ENCODE measurements around the gene SLC30A1. TPM values are rescaled to one million over a fixed set of nuclear protein-coding genes. Genes with fewer than 3 reads are reported as not detected.

The SLC30A1 gene
- total and polyA plus RNA-seq, 2 donors from 2014 or later: 8.2 to 37.7 TPM

DNA sequence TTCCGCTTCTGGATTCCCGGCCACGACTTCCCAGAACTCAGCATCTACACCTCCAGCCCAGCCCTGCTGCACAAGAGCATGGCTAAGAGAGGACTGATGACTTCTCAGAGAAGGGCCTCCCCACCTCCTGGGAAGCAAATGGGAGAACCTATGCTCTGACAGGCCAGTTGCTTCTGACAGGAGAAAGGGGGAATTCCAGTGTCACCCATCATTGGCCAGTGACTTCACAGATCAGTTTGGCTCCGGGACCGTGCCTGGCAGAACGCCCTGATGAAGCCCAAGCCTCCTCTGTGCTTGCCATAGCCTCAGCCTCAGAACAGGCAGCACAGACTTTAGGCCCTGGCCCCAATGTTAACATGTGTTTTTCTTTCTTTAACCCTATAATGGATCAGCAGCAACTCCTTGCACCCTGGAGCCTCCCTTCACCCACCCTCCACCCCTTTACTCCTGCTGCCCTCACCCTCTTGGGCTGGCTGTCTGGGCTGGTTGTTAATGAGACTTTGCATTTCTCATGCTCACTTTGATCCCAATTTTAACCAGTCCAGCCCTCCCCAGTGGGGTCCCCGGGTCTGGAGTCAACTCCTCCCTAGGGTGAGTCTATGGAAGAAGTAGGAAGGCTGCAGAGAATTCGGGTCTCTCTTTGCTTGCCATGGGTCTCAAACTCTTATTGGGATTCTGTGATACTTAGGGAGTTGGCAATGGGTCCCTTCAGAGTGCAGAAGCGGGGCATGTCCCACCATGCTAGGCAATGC, 42.7 kb upstream of the SLC30A1 start:
- no peak overlapping the region for H3K4me3 ChIP-seq (ENCODE audit: low read length in 3 of 3)
- FAIRE-seq: no peak

GRCh38 chr1:211620097-211620496, 41.1 kb upstream of the SLC30A1 start:
- Histone ChIP-seq H3K27ac (ENCODE audit: low read depth in 2 of 2, low read length in 2 of 2) (no peak overlapping the region), H3K9me3 (ENCODE audit: control insufficient read depth in 2 of 3, insufficient read depth in 1 of 3, low read length in 3 of 3) (no peaks in the 10 kb centered on the region), H3K27me3 (ENCODE audit: control insufficient read depth, insufficient read depth, low read length) (no peaks in the 10 kb centered on the region), H3K4me1 (ENCODE audit: control insufficient read depth in 2 of 3, insufficient read depth in 2 of 3, low read depth in 1 of 3, low read length in 3 of 3) (peaks cover 0 to 3% (median 0%) of the 10 kb centered on the region in 3 donors), H3K36me3 (ENCODE audit: control insufficient read depth in 2 of 3, insufficient read depth in 3 of 3, low read length in 3 of 3) (no peaks in the 10 kb centered on the region), H3K4me3 (ENCODE audit: low read length in 3 of 3) (no peak overlapping the region), H3K9ac (ENCODE audit: low read length in 3 of 3) (no peak overlapping the region)
- no peak for DNase-seq
- FAIRE-seq: no peak
- TF ChIP-seq CTCF (IDR thresholded peaks at IDR 0.05; ENCODE audit: borderline replicate concordance, extremely low read depth, insufficient read depth): no peak
- intact Hi-C loops (cut with DNase I): no loop called here

More for the DNA sequence above, 42.7 kb upstream of the SLC30A1 start:
- Histone ChIP-seq H3K9ac (ENCODE audit: low read length in 3 of 3) (no peak overlapping the region), H3K36me3 (ENCODE audit: control insufficient read depth in 2 of 3, insufficient read depth in 3 of 3, low read length in 3 of 3) (no peaks in the 10 kb centered on the region), H3K9me3 (ENCODE audit: control insufficient read depth in 2 of 3, insufficient read depth in 1 of 3, low read length in 3 of 3) (no peaks in the 10 kb centered on the region), H3K27me3 (ENCODE audit: control insufficient read depth, insufficient read depth, low read length) (no peaks in the 10 kb centered on the region), H3K27ac (ENCODE audit: low read depth in 2 of 2, low read length in 2 of 2) (no peak overlapping the region), H3K4me1 (ENCODE audit: control insufficient read depth in 2 of 3, insufficient read depth in 2 of 3, low read depth in 1 of 3, low read length in 3 of 3) (peaks cover 0 to 3% (median 0%) of the 10 kb centered on the region in 3 donors)
- DNase-seq: no peak
- TF ChIP-seq CTCF (IDR thresholded peaks at IDR 0.05; ENCODE audit: borderline replicate concordance, extremely low read depth, insufficient read depth): no peak
- intact Hi-C loops (cut with DNase I): no loop called here

GRCh38 chr1:211619033-211619996, 40.4 kb upstream of the SLC30A1 start:
- Histone ChIP-seq H3K27ac (ENCODE audit: low read depth in 2 of 2, low read length in 2 of 2) (no peak overlapping the region), H3K4me1 (ENCODE audit: control insufficient read depth in 2 of 3, insufficient read depth in 2 of 3, low read depth in 1 of 3, low read length in 3 of 3) (peaks cover 0 to 3% (median 0%) of the 10 kb centered on the region in 3 donors), H3K27me3 (ENCODE audit: control insufficient read depth, insufficient read depth, low read length) (no peaks in the 10 kb centered on the region), H3K36me3 (ENCODE audit: control insufficient read depth in 2 of 3, insufficient read depth in 3 of 3, low read length in 3 of 3) (no peaks in the 10 kb centered on the region), H3K9ac (ENCODE audit: low read length in 3 of 3) (no peak overlapping the region), H3K4me3 (ENCODE audit: low read length in 3 of 3) (no peak overlapping the region), H3K9me3 (ENCODE audit: control insufficient read depth in 2 of 3, insufficient read depth in 1 of 3, low read length in 3 of 3) (no peaks in the 10 kb centered on the region)
- DNase-seq (no peak), FAIRE-seq (no peak)
- intact Hi-C loops (cut with DNase I): no loop called here
- no peak for TF ChIP-seq CTCF (IDR thresholded peaks at IDR 0.05; ENCODE audit: borderline replicate concordance, extremely low read depth, insufficient read depth)

Measured in kidney (tissue), 14 donors.